Breast epithelium (tissue), 3 donors: ENCODE measurements around the gene BUB1.

Experiments used
- POLR2A ChIP-seq: fragments of 450-650 bp; IDR thresholded peaks from one replicate; pipeline ENCODE4 v1.6.1; 2016; ENCODE audit warnings: antibody characterized with exemption, mild to moderate bottlenecking, moderate library complexity
- POLR2AphosphoS5 ChIP-seq, 3 donors: sonication (generic); formaldehyde crosslinking; IDR thresholded peaks; one replicate each; pipeline ENCODE4 v1.6.1; 2017; ENCODE audit warnings: antibody characterized with exemption in 3 of 3
- TF ChIP-seq, protein P1 (sequence below), 3 donors: fragments of 450-650 bp; IDR thresholded peaks; one replicate each; pipeline ENCODE4 v1.5.1; 2016 to 2017; ENCODE audit warnings: antibody characterized with exemption in 3 of 3, mild to moderate bottlenecking in 3 of 3, moderate library complexity in 3 of 3

DNA sequence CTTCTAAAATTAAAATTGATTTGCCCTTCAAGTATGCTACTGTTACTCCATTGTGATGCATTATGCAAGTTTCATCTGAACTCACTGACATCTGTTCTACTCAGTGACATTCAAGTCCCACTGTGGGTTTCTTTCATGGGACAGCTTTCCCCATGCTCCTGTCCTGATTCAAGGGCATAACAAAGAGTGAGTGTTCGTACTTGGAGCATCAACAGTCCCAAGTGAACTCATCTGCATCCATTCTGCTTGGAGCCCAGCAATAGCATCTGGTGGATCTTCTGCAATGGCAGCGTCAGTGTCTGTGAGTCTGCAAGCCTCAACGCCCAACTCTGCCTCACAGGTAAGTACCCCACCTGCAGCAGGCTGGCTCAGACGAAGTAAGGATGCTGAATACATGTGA lies 27.5 kb downstream of the BUB1 start:
- TF ChIP-seq POLR2A, result no peak
- no peak for TF ChIP-seq POLR2AphosphoS5 (IDR thresholded peaks at IDR 0.05)
- TF ChIP-seq, protein P1, sequence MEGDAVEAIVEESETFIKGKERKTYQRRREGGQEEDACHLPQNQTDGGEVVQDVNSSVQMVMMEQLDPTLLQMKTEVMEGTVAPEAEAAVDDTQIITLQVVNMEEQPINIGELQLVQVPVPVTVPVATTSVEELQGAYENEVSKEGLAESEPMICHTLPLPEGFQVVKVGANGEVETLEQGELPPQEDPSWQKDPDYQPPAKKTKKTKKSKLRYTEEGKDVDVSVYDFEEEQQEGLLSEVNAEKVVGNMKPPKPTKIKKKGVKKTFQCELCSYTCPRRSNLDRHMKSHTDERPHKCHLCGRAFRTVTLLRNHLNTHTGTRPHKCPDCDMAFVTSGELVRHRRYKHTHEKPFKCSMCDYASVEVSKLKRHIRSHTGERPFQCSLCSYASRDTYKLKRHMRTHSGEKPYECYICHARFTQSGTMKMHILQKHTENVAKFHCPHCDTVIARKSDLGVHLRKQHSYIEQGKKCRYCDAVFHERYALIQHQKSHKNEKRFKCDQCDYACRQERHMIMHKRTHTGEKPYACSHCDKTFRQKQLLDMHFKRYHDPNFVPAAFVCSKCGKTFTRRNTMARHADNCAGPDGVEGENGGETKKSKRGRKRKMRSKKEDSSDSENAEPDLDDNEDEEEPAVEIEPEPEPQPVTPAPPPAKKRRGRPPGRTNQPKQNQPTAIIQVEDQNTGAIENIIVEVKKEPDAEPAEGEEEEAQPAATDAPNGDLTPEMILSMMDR (IDR thresholded peaks at IDR 0.05), result no peak
